K562 (cell line): ENCODE measurements around the gene ATXN7L1.

Source experiments
- CREB1 ChIP-seq, 2 experiments: sonication (generic) in 1 of 2; formaldehyde crosslinking in 1 of 2; IDR thresholded peaks; 2 replicates each; pipeline versions ENCODE4 v1.6.1 to v1.8.0; 2012 to 2022; ENCODE audit warnings: inconsistent platforms in 1 of 2, mild to moderate bottlenecking in 1 of 2, missing genetic modification reagents in 1 of 2, moderate library complexity in 1 of 2
- JUN ChIP-seq, 2 experiments: sonication (generic) in 1 of 2; formaldehyde crosslinking in 1 of 2; IDR thresholded peaks; 2 replicates each; pipeline versions ENCODE4 v1.6.1 to v1.8.0; 2012 to 2022; ENCODE audit warnings: borderline replicate concordance in 2 of 2, mild to moderate bottlenecking in 2 of 2, improper control_type of control experiment in 1 of 2, low read depth in 1 of 2, low read length in 1 of 2, missing genetic modification reagents in 1 of 2
- KDM5B ChIP-seq: fragments of 200-600 bp; sonication (generic); IDR thresholded peaks from 2 replicates; pipeline ENCODE4 v1.6.1; 2012; ENCODE audit warnings: low read depth, mild to moderate bottlenecking, moderate library complexity, low read length, control low read depth, inconsistent platforms; ENCODE audit not compliant: insufficient replicate concordance
- POLR2A ChIP-seq: fragments of 450-650 bp; conservative IDR thresholded peaks from 2 replicates; pipeline ENCODE4 v1.6.1; 2016
- ZNF347 ChIP-seq: fragments of 450-650 bp; formaldehyde crosslinking; IDR thresholded peaks from 2 replicates; pipeline ENCODE4 v1.4.0; 2020; ENCODE audit warnings: low read depth, mild to moderate bottlenecking, moderate library complexity
- TF ChIP-seq, protein P1 (sequence below): sonication (generic); formaldehyde crosslinking; IDR thresholded peaks from 2 replicates; pipeline ENCODE4 v1.9.0; 2022; ENCODE audit warnings: mild to moderate bottlenecking, missing genetic modification reagents

DNA sequence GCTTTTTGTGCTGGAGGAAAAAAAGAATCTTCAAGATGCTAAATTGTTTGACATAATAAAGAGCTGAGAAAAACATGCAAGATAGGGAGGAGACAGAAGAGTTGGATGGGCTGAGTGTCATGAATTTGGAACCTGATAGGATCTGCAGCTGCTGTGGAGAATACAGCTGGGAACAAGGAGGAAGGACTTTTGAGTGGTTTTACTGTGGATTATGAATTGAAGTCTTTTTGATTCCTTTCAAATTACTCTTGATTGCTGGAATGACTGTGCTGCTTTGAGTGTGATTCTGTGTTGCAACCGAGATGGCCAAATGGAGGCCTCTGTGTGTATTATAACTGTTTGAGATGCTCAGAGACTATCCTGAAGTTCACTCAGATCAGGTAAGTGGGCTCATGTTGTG, 299.1 kb downstream of the ATXN7L1 start:
- TF ChIP-seq POLR2A (no peak), ZNF347 (CRISPR knock-in tag) (no peak), KDM5B (no peak), CREB1 (IDR thresholded peaks at IDR 0.05) (no peak), CREB1 (CRISPR knock-in tag; IDR thresholded peaks at IDR 0.05) (no peak), JUN (IDR thresholded peaks at IDR 0.05; ENCODE audit: borderline replicate concordance, low read depth, low read length) (no peak), JUN (CRISPR knock-in tag; IDR thresholded peaks at IDR 0.05; ENCODE audit: borderline replicate concordance) (no peak)
- TF ChIP-seq, protein P1, sequence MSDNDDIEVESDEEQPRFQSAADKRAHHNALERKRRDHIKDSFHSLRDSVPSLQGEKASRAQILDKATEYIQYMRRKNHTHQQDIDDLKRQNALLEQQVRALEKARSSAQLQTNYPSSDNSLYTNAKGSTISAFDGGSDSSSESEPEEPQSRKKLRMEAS (CRISPR knock-in tag): no peak
